ENCODE measurements around the gene TSACC. TPM values are rescaled to one million over a fixed set of nuclear protein-coding genes. Genes with fewer than 3 reads are reported as not detected.

The TSACC gene
- total RNA-seq, 1 experiment from 2014 or later, result 0.51 TPM

- CTCF ChIA-PET, result no interaction called here
- TF ChIP-seq EZH2 (IDR thresholded peaks at IDR 0.05; ENCODE audit: low read length, unreplicated experiment) (no peak), CTCF (conservative IDR thresholded peaks at IDR 0.05; ENCODE audit: low read depth, low read length) (no peak), EZH2phosphoT487 (IDR thresholded peaks at IDR 0.05; ENCODE audit: borderline replicate concordance, low read length) (no peak)
- H3K27ac ChIP-seq (ENCODE audit: low read length), result no peak overlapping the region
- no peaks in the 10 kb centered on the region for H3K9me2 ChIP-seq (replicated peaks; ENCODE audit: low read length)
- no peak for ATAC-seq
- intact Hi-C loops (cut with micrococcal nuclease), result no loop called here
- H3K79me2 ChIP-seq (ENCODE audit: low read length), result no peaks in the 10 kb centered on the region
- no peaks in the 10 kb centered on the region for H4K20me1 ChIP-seq (ENCODE audit: low read length)
- H3K36me3 ChIP-seq (ENCODE audit: low read depth, low read length), result no peaks in the 10 kb centered on the region
- H3K27me3 ChIP-seq (ENCODE audit: low read length), result no peaks in the 10 kb centered on the region
- H3F3A ChIP-seq (ENCODE audit: low read length, unreplicated experiment), result no peaks in the 10 kb centered on the region
- H3K9ac ChIP-seq (ENCODE audit: low read length), result no peak overlapping the region
- peak; percentile 29 for DNase-seq
- H3K4me1 ChIP-seq (ENCODE audit: insufficient read depth, low read length), result peaks cover 5% of the 10 kb centered on the region; the same call in 1 of the 2 replicates
- POLR2A ChIA-PET (ENCODE audit: unreplicated experiment), result no interaction called here
- no peak overlapping the region for H3K4me2 ChIP-seq (ENCODE audit: low read length)
- H3K4me3 ChIP-seq (ENCODE audit: low read length), result no peak overlapping the region
- no TSS peak for BruUV-seq (replicated peaks)
- H3K9me3 ChIP-seq (ENCODE audit: low read length), result no peaks in the 10 kb centered on the region
- no peak overlapping the region for H2AFZ ChIP-seq (ENCODE audit: low read length)
These were observed 33.4 kb downstream of the TSACC start for GRCh38 chr1:156371553-156372264.

- no peak overlapping the region for H2AFZ ChIP-seq (ENCODE audit: low read length)
- no peak for TF ChIP-seq CTCF (conservative IDR thresholded peaks at IDR 0.05; ENCODE audit: low read depth, low read length)
- no peak for TF ChIP-seq EZH2 (IDR thresholded peaks at IDR 0.05; ENCODE audit: low read length, unreplicated experiment)
- TF ChIP-seq EZH2phosphoT487 (IDR thresholded peaks at IDR 0.05; ENCODE audit: borderline replicate concordance, low read length), result no peak
- no peaks in the 10 kb centered on the region for H3K9me3 ChIP-seq (ENCODE audit: low read length)
- ATAC-seq (no peak), DNase-seq (no peak)
- no peaks in the 10 kb centered on the region for H3K27me3 ChIP-seq (ENCODE audit: low read length)
- no peak overlapping the region for H3K9ac ChIP-seq (ENCODE audit: low read length)
- no TSS peak for BruUV-seq (replicated peaks)
- no peaks in the 10 kb centered on the region for H3K79me2 ChIP-seq (ENCODE audit: low read length)
- peaks cover 5% of the 10 kb centered on the region; the same call in 1 of the 2 replicates for H3K4me1 ChIP-seq (ENCODE audit: insufficient read depth, low read length)
- H4K20me1 ChIP-seq (ENCODE audit: low read length), result no peaks in the 10 kb centered on the region
- ChIA-PET CTCF (no interaction called here), POLR2A (ENCODE audit: unreplicated experiment) (no interaction called here)
- intact Hi-C loops (cut with micrococcal nuclease), result no loop called here
- H3K4me2 ChIP-seq (ENCODE audit: low read length), result no peak overlapping the region
- no peak overlapping the region for H3K4me3 ChIP-seq (ENCODE audit: low read length)
- H3F3A ChIP-seq (ENCODE audit: low read length, unreplicated experiment), result no peaks in the 10 kb centered on the region
- no peaks in the 10 kb centered on the region for H3K9me2 ChIP-seq (replicated peaks; ENCODE audit: low read length)
- no peaks in the 10 kb centered on the region for H3K36me3 ChIP-seq (ENCODE audit: low read depth, low read length)
- H3K27ac ChIP-seq (ENCODE audit: low read length), result no peak overlapping the region
These were observed 33.9 kb downstream of the TSACC start for GRCh38 chr1:156372265-156372586.

- no peaks in the 10 kb centered on the region for H3K9me3 ChIP-seq (ENCODE audit: low read length)
- ChIA-PET CTCF (interaction anchor here (0.6 kb wide), 1 partner anchor 312 kb away, joined by 3 read pairs; the partner anchor contains the start of gene RAB25), POLR2A (ENCODE audit: unreplicated experiment) (interaction anchor here (0.6 kb wide), 1 partner anchor 42 kb away, joined by 7 read pairs; no protein-coding TSS in a partner anchor)
- H4K20me1 ChIP-seq (ENCODE audit: low read length), result no peaks in the 10 kb centered on the region
- TF ChIP-seq CTCF (conservative IDR thresholded peaks at IDR 0.05; ENCODE audit: low read depth, low read length) (no peak), EZH2phosphoT487 (IDR thresholded peaks at IDR 0.05; ENCODE audit: borderline replicate concordance, low read length) (no peak), EZH2 (IDR thresholded peaks at IDR 0.05; ENCODE audit: low read length, unreplicated experiment) (no peak)
- H3F3A ChIP-seq (ENCODE audit: low read length, unreplicated experiment), result no peaks in the 10 kb centered on the region
- H3K79me2 ChIP-seq (ENCODE audit: low read length), result no peaks in the 10 kb centered on the region
- H3K27ac ChIP-seq (ENCODE audit: low read length), result no peak overlapping the region
- H3K9me2 ChIP-seq (replicated peaks; ENCODE audit: low read length), result no peaks in the 10 kb centered on the region
- H3K4me3 ChIP-seq (ENCODE audit: low read length), result no peak overlapping the region
- H3K4me1 ChIP-seq (ENCODE audit: insufficient read depth, low read length), result peaks cover 5% of the 10 kb centered on the region; the same call in 1 of the 2 replicates
- H3K9ac ChIP-seq (ENCODE audit: low read length), result no peak overlapping the region
- no peak for DNase-seq
- no peak overlapping the region for H3K4me2 ChIP-seq (ENCODE audit: low read length)
- no peaks in the 10 kb centered on the region for H3K27me3 ChIP-seq (ENCODE audit: low read length)
- intact Hi-C loops (cut with micrococcal nuclease), result no loop called here
- no peak overlapping the region for H2AFZ ChIP-seq (ENCODE audit: low read length)
- H3K36me3 ChIP-seq (ENCODE audit: low read depth, low read length), result no peaks in the 10 kb centered on the region
- BruUV-seq (replicated peaks), result no TSS peak
- ATAC-seq, result no peak
These were observed 34.5 kb downstream of the TSACC start for GRCh38 chr1:156372876-156373275.
